ENCODE data around the gene BICD2.

BICD2 gene

DNA sequence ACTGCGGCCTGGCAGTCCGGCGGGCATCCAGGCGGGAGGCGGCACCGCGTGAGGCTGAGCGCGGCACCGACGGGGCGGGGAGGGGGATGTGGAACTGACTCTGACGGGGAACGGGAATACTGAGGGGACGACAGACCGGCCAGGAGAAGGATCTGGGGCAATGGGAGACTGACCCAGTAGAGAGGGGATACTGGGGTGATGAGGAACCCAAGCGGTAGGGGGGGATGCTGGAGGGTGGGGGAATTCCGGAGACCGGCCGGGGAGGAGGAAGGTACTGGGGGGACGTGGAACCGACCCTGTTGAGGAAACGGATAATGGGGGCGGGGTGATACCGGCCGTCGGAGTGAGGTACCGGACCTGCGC lies 95.1 kb downstream of the BICD2 start:
- no peaks in the 10 kb centered on the region for H3K27me3 Mint-ChIP-seq
- no peaks in the 10 kb centered on the region for H3K9me3 Mint-ChIP-seq
- ATAC-seq (peak; percentile 10), DNase-seq (no peak)
- H3K27ac Mint-ChIP-seq, result peak overlapping the region; percentile 63
- peaks cover 9% of the 10 kb centered on the region for H3K36me3 Mint-ChIP-seq (ENCODE audit: low read depth)
- H3K4me3 Mint-ChIP-seq, result peak overlapping the region; percentile 95
- H3K4me1 Mint-ChIP-seq, result peaks cover 39% of the 10 kb centered on the region

DNA sequence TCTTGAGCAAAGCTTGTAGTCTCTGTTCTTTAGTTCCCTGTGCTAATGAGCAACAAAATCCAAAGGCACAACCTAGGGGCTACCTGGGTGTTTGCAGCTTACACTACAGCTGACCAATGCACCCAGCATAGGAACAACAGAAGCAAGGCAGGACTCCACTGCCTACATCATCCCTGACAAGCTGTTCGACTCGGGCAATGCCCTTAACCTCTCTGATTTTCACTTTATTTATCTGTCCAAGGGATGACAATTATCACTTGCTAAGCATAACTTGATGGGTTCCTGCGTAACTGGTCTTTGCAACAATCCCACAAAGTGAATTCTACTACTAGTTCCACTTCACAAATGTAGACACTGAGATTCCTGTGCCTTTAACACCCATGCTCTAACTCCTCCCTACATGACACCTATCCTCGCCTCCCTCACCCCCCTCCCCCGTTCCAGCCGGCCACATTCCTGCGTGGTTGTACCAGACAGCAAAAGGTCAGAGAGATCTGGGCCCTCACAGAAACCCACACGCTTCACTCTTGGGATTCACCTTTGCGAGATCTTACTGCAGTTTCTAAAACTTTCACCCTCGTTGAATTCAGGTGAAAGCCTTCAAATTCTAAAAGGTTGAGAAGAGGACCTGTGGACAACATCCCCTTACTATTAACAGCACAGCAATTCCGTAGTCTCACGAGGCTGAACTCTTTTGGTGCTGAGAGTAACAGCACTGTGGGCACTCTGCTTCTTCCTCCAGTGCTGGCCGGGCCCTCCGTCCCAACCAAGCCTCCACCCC lies 95.7 kb downstream of the BICD2 start:
- peaks cover 44% of the 10 kb centered on the region for H3K4me1 Mint-ChIP-seq
- H3K4me3 Mint-ChIP-seq, result peak overlapping the region; percentile 95
- peak; percentile 69 for DNase-seq
- H3K27ac Mint-ChIP-seq, result peak overlapping the region; percentile 63
- no peaks in the 10 kb centered on the region for H3K27me3 Mint-ChIP-seq
- H3K36me3 Mint-ChIP-seq (ENCODE audit: low read depth), result peaks cover 9% of the 10 kb centered on the region
- H3K9me3 Mint-ChIP-seq, result no peaks in the 10 kb centered on the region
- peak; percentile 13 for ATAC-seq

GRCh38 chr9:92666912-92667532 lies 97.6 kb downstream of the BICD2 start:
- ATAC-seq (no peak), DNase-seq (no peak)
- Mint-ChIP-seq H3K4me3 (peak overlapping the region; percentile 33), H3K9me3 (no peaks in the 10 kb centered on the region), H3K27me3 (no peaks in the 10 kb centered on the region), H3K27ac (no peak overlapping the region), H3K4me1 (peaks cover 47% of the 10 kb centered on the region), H3K36me3 (ENCODE audit: low read depth) (peaks cover 9% of the 10 kb centered on the region)

- Mint-ChIP-seq H3K4me3 (no peak overlapping the region), H3K27ac (peak overlapping the region; percentile 44), H3K9me3 (no peaks in the 10 kb centered on the region), H3K4me1 (peaks cover 52% of the 10 kb centered on the region), H3K36me3 (ENCODE audit: low read depth) (peaks cover 12% of the 10 kb centered on the region), H3K27me3 (no peaks in the 10 kb centered on the region)
- no peak for ATAC-seq
- no peak for DNase-seq
Observed at GRCh38 chr9:92666236-92666635, 98.4 kb downstream of the BICD2 start.

DNA sequence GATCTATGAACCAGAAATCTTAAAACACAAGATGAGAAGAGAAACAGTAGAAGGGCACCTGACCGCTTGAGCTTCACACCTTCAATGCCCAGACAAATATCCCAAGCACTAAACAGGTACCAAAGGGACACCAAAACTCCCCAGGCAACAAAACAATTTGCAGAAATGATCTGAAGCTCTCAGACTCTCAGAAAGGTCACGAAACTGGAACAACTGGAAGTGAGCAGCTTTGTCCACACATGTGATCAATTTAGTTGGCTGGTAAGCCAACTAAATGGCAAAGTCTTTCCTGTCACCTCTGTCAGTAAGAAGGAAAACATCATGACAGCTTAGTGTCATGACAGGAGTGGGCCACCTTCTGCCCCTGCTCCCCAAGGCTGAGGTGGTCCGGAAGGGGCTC lies 98.8 kb downstream of the BICD2 start:
- Mint-ChIP-seq H3K27ac (peak overlapping the region; percentile 44), H3K9me3 (no peaks in the 10 kb centered on the region), H3K4me1 (peaks cover 50% of the 10 kb centered on the region), H3K36me3 (ENCODE audit: low read depth) (peaks cover 12% of the 10 kb centered on the region), H3K27me3 (no peaks in the 10 kb centered on the region), H3K4me3 (no peak overlapping the region)
- no peak for ATAC-seq
- no peak for DNase-seq

- H3K9me3 Mint-ChIP-seq, result no peaks in the 10 kb centered on the region
- ATAC-seq (peak; percentile 41), DNase-seq (peak; percentile 16)
- peaks cover 12% of the 10 kb centered on the region for H3K36me3 Mint-ChIP-seq (ENCODE audit: low read depth)
- H3K27me3 Mint-ChIP-seq, result no peaks in the 10 kb centered on the region
- H3K4me3 Mint-ChIP-seq, result peak overlapping the region; percentile 37
- peak overlapping the region; percentile 11 for H3K27ac Mint-ChIP-seq
- H3K4me1 Mint-ChIP-seq, result peaks cover 48% of the 10 kb centered on the region
Observed at GRCh38 chr9:92664394-92665152, 100.1 kb downstream of the BICD2 start.

- no peak for DNase-seq
- Mint-ChIP-seq H3K4me1 (peaks cover 46% of the 10 kb centered on the region), H3K27ac (no peak overlapping the region), H3K4me3 (no peak overlapping the region), H3K36me3 (ENCODE audit: low read depth) (peaks cover 12% of the 10 kb centered on the region), H3K9me3 (no peaks in the 10 kb centered on the region), H3K27me3 (no peaks in the 10 kb centered on the region)
- ATAC-seq, result no peak
Observed at GRCh38 chr9:92663951-92664350, 100.7 kb downstream of the BICD2 start.

DNA sequence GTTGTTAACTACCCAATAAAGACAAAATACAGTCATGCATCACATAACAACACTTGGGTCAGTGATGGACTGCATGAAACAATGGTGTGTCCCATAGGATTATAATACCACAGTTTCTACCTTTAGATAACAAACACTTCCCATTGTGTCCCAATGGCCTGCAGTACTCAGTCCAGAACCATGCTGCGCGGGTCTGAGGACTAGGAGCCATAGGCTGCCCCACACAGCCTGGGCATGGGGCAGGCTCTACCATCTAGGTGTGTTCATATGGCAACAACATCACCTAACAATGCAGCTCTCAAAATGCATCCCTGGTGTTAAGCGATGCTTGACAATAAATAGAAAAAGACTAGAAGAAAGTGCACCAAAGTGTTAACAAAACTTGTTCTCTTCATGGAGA lies 101.5 kb downstream of the BICD2 start:
- Mint-ChIP-seq H3K36me3 (ENCODE audit: low read depth) (peaks cover 16% of the 10 kb centered on the region), H3K4me3 (no peak overlapping the region), H3K9me3 (no peaks in the 10 kb centered on the region), H3K4me1 (peaks cover 40% of the 10 kb centered on the region), H3K27ac (no peak overlapping the region), H3K27me3 (no peaks in the 10 kb centered on the region)
- DNase-seq (no peak), ATAC-seq (no peak)

- no peaks in the 10 kb centered on the region for H3K27me3 Mint-ChIP-seq
- ATAC-seq (no peak), DNase-seq (no peak)
- H3K27ac Mint-ChIP-seq, result no peak overlapping the region
- peaks cover 13% of the 10 kb centered on the region for H3K36me3 Mint-ChIP-seq (ENCODE audit: low read depth)
- H3K4me1 Mint-ChIP-seq, result peaks cover 30% of the 10 kb centered on the region
- no peaks in the 10 kb centered on the region for H3K9me3 Mint-ChIP-seq
- no peak overlapping the region for H3K4me3 Mint-ChIP-seq
Observed at GRCh38 chr9:92661743-92662142, 102.9 kb downstream of the BICD2 start.
